A549 (cell line): ENCODE data around the gene TRIM41. TPM values are rescaled to one million over a fixed set of nuclear protein-coding genes. Genes with fewer than 3 reads are reported as not detected.

Experiments used
- ATAC-seq, 2 experiments: fragments of 200-7000 bp in 1 of 2; fragments of >200 bp in 1 of 2; cut with Nextera tagmentation in 1 of 2; cut with Tn5 transposase in 1 of 2; 3 replicates each; pipeline versions ENCODE4 v1.8.0 to v1.9.1; 2018 to 2020; ENCODE audit warnings: mild to moderate bottlenecking in 1 of 2, moderate library complexity in 1 of 2
- CTCF ChIA-PET: fragments of 300-600 bp; sonication (Branson Sonifier 250); formaldehyde crosslinking; extraction: SDS; loops from one replicate; lab custom pipeline; 2021; ENCODE audit warnings: antibody characterized with exemption, inconsistent platforms; lab: Yijun Ruan, JAX
- POLR2A ChIA-PET: fragments of 350-600 bp; formaldehyde crosslinking; extraction: SDS; loops from one replicate; lab custom pipeline; 2021; ENCODE audit warnings: antibody characterized with exemption, inconsistent platforms; lab: Yijun Ruan, JAX
- DNase-seq, 2 experiments: peaks; one replicate each; pipeline versions ENCODE4 v3.0.0 to v3.0.0-alpha.2; 2011 to 2016; ENCODE audit warnings: low read depth in 1 of 2, low spot score in 1 of 2
- FAIRE-seq: peaks from 2 replicates; lab custom pipeline; 2011; peaks lifted over from hg19 to GRCh38; lab: Jason Lieb, UNC
- H3K27ac ChIP-seq, 2 experiments: fragments of >200 bp; sonication (Bioruptor Twin); formaldehyde crosslinking; 3 replicates each; pipeline ENCODE4 v1.5.1; 2016 to 2017
- H3K4me1 ChIP-seq: fragments of >200 bp; sonication (Bioruptor Twin); formaldehyde crosslinking; 3 replicates; pipeline ENCODE4 v1.6.1; 2016
- H3K4me2 ChIP-seq: fragments of >200 bp; sonication (Bioruptor Twin); formaldehyde crosslinking; 3 replicates; pipeline ENCODE4 v1.6.1; 2016
- H3K4me3 ChIP-seq: fragments of >200 bp; sonication (Bioruptor Twin); formaldehyde crosslinking; 3 replicates; pipeline ENCODE4 v1.5.1; 2016
- H3K9me3 ChIP-seq: fragments of >200 bp; sonication (Bioruptor Twin); formaldehyde crosslinking; 3 replicates; pipeline ENCODE4 v1.6.1; 2016
- BHLHE40 ChIP-seq: IDR thresholded peaks from 2 replicates; pipeline ENCODE4 v1.6.1; 2012; ENCODE audit warnings: low read depth, low read length, inconsistent platforms
- CBX2 ChIP-seq: fragments of 200-600 bp; sonication (generic); IDR thresholded peaks from 2 replicates; pipeline ENCODE4 v1.6.1; 2016; ENCODE audit warnings: low read depth, mild to moderate bottlenecking, borderline replicate concordance
- CHD4 ChIP-seq: fragments of 200-600 bp; sonication (generic); IDR thresholded peaks from 2 replicates; pipeline ENCODE4 v1.6.1; 2016; ENCODE audit warnings: antibody characterized with exemption, mild to moderate bottlenecking, borderline replicate concordance
- E2F6 ChIP-seq: IDR thresholded peaks from 2 replicates; pipeline ENCODE4 v1.6.1; 2012; ENCODE audit warnings: low read depth, borderline replicate concordance
- EHMT2 ChIP-seq: fragments of 200-600 bp; sonication (generic); IDR thresholded peaks from 2 replicates; pipeline ENCODE4 v1.6.1; 2016; ENCODE audit warnings: antibody characterized with exemption, low read depth, mild to moderate bottlenecking, moderate library complexity
- EP300 ChIP-seq, 2 experiments: fragments of >200 bp; sonication (Bioruptor Twin); formaldehyde crosslinking; IDR thresholded peaks; 2 replicates in 1 of 2; 3 replicates in 1 of 2; pipeline ENCODE4 v1.6.1; 2016 to 2017
- ESRRA ChIP-seq: fragments of 150-350 bp; IDR thresholded peaks from 2 replicates; pipeline ENCODE4 v1.6.1; 2014; ENCODE audit warnings: mild to moderate bottlenecking, low read length, borderline replicate concordance
- FOSL2 ChIP-seq, 2 experiments: fragments of 450-650 bp in 1 of 2; fragments of >200 bp in 1 of 2; sonication (Bioruptor Twin) in 1 of 2; formaldehyde crosslinking; IDR thresholded peaks; 2 replicates each; pipeline versions ENCODE4 v1.5.0 to v1.6.1; 2016 to 2020; ENCODE audit warnings: mild to moderate bottlenecking in 1 of 2, moderate library complexity in 1 of 2
- GATA3 ChIP-seq: IDR thresholded peaks from 2 replicates; pipeline ENCODE4 v1.6.1; 2012; ENCODE audit warnings: borderline replicate concordance
- HDAC2 ChIP-seq: fragments of 200-600 bp; sonication (generic); IDR thresholded peaks from 2 replicates; pipeline ENCODE4 v1.6.1; 2016
- HEYL ChIP-seq: fragments of 250-450 bp; sonication (Bioruptor Pico); IDR thresholded peaks from 2 replicates; pipeline ENCODE4 v1.8.0; 2021; ENCODE audit warnings: mild to moderate bottlenecking, moderate library complexity
- HOXB13 ChIP-seq: fragments of 250-450 bp; sonication (Bioruptor Pico); IDR thresholded peaks from 2 replicates; pipeline ENCODE4 v1.5.0; 2020; ENCODE audit warnings: low read depth, mild to moderate bottlenecking, moderate library complexity
- JUN ChIP-seq, 2 experiments: fragments of >200 bp; sonication (Bioruptor Twin); formaldehyde crosslinking; IDR thresholded peaks; 2 replicates in 1 of 2; 3 replicates in 1 of 2; pipeline ENCODE4 v1.6.1; 2016 to 2017
- JUNB ChIP-seq: fragments of >200 bp; sonication (Bioruptor Twin); formaldehyde crosslinking; IDR thresholded peaks from 2 replicates; pipeline ENCODE4 v1.6.1; 2016
- KDM1A ChIP-seq: fragments of 200-600 bp; sonication (generic); IDR thresholded peaks from 2 replicates; pipeline ENCODE4 v1.6.1; 2016; ENCODE audit warnings: low read depth, mild to moderate bottlenecking
- KDM5A ChIP-seq: fragments of 200-600 bp; sonication (generic); IDR thresholded peaks from 2 replicates; pipeline ENCODE4 v1.6.1; 2016; ENCODE audit warnings: antibody characterized with exemption, mild to moderate bottlenecking
- MAZ ChIP-seq: fragments of 150-350 bp; IDR thresholded peaks from 2 replicates; pipeline ENCODE4 v1.6.1; 2014; ENCODE audit warnings: antibody characterized with exemption, low read depth, low read length, borderline replicate concordance
- MYC ChIP-seq: IDR thresholded peaks from 2 replicates; pipeline ENCODE4 v1.6.1; 2012; ENCODE audit warnings: mild to moderate bottlenecking, inconsistent platforms, low read length, improper control_type of control experiment, borderline replicate concordance
- PBX3 ChIP-seq: IDR thresholded peaks from 2 replicates; pipeline ENCODE4 v1.6.1; 2012
- POLR2A ChIP-seq: IDR thresholded peaks from 2 replicates; pipeline ENCODE4 v1.6.1; 2012; ENCODE audit warnings: mild to moderate bottlenecking, low read length
- RAD21 ChIP-seq, 2 experiments: fragments of >200 bp in 1 of 2; sonication (Bioruptor Twin) in 1 of 2; formaldehyde crosslinking in 1 of 2; IDR thresholded peaks in 1 of 2; conservative IDR thresholded peaks in 1 of 2; 2 replicates in 1 of 2; 3 replicates in 1 of 2; pipeline ENCODE4 v1.6.1; 2012 to 2018; ENCODE audit warnings: inconsistent platforms in 1 of 2
- RCOR1 ChIP-seq: fragments of 150-350 bp; IDR thresholded peaks from 2 replicates; pipeline ENCODE4 v1.6.1; 2014; ENCODE audit warnings: antibody characterized with exemption, low read length, low read depth
- RFX5 ChIP-seq: fragments of 450-650 bp; IDR thresholded peaks from 2 replicates; pipeline ENCODE4 v1.7.1; 2014; ENCODE audit warnings: antibody characterized with exemption, mild to moderate bottlenecking, moderate library complexity
- SMC3 ChIP-seq: fragments of >200 bp; sonication (Bioruptor Twin); formaldehyde crosslinking; IDR thresholded peaks from 3 replicates; pipeline ENCODE4 v1.6.1; 2018; ENCODE audit warnings: inconsistent platforms
- ZNF302 ChIP-seq: fragments of 250-450 bp; sonication (Bioruptor Pico); IDR thresholded peaks from 2 replicates; pipeline ENCODE4 v1.9.0; 2021; ENCODE audit warnings: inconsistent platforms, mild to moderate bottlenecking, moderate library complexity
- ZSCAN20 ChIP-seq: fragments of 250-450 bp; sonication (Bioruptor Pico); IDR thresholded peaks from 2 replicates; pipeline ENCODE4 v1.8.0; 2022; ENCODE audit warnings: mild to moderate bottlenecking, moderate library complexity
- WGBS: methylation state at CpG from one replicate; pipeline ENCODE4 v1.1.6; 2017; ENCODE audit errors: missing lambda C conversion rate; 5-methylcytosine and 5-hydroxymethylcytosine counted together
- polyA plus RNA-seq, 4 experiments: library from polyadenylated mRNA; depleted of rRNA in 3 of 4; stranded (reverse); fragments of >200 nt; fragmentation: RNase III in 1 of 4; extraction: RNeasy Plus Mini Kit Qiagen cat#74134 plus additional on column Dnase treatment in 1 of 4; gene quantifications; 2 replicates in 3 of 4; 3 replicates in 1 of 4; pipeline ENCODE4 v1.2.3, GENCODE V29; 2011 to 2017

The TRIM41 gene
- polyA plus RNA-seq, 2 of the 4 experiments (the other 2 are of a cell fraction): 22.7 to 32.5 TPM

- TF ChIP-seq JUNB (no peak), HDAC2 (peak; percentile 29; the same call in 1 of the 2 replicates), CHD4 (0 out of 2 replicates have a peak, but pooled peaks have one; percentile 30), RAD21 (conservative IDR thresholded peaks at IDR 0.05 in 1 of 2, IDR thresholded peaks at IDR 0.05 in 1 of 2) (no peak)
- ChIA-PET POLR2A (interaction anchor here (0.7 kb wide), 1 partner anchor 27 kb away, joined by 3 read pairs; no protein-coding TSS in a partner anchor), CTCF (no interaction called here)
- Histone ChIP-seq H3K4me2 (peak overlapping the region; percentile 55), H3K4me1 (peaks cover 5% of the 10 kb centered on the region; the same call in 2 of the 3 replicates), H3K4me3 (peak overlapping the region; percentile 46), H3K27ac (peak overlapping the region; percentile 15 to 55; a peak in 4 of 6 replicates), H3K9me3 (no peaks in the 10 kb centered on the region)
- ATAC-seq (no peak), DNase-seq (no peak), FAIRE-seq (no peak)
- WGBS: 11% methylated on average over 10 of the region's 10 CpGs
These were observed 4.3 kb upstream of the TRIM41 start for GRCh38 chr5:181218795-181219124.

- TF ChIP-seq EP300 (IDR thresholded peaks at IDR 0.05) (no peak), RFX5 (no peak)
- DNase-seq (no peak), ATAC-seq (no peak), FAIRE-seq (no peak)
- Histone ChIP-seq H3K9me3 (no peaks in the 10 kb centered on the region), H3K4me1 (peaks cover 9% of the 10 kb centered on the region), H3K4me3 (no peak overlapping the region; the same call in 2 of the 3 replicates), H3K27ac (no peak overlapping the region), H3K4me2 (peak overlapping the region; percentile 55; the same call in 1 of the 3 replicates)
- ChIA-PET CTCF (interaction anchor here (0.7 to 1.5 kb wide), 5 partner anchors 26 to 36 kb away, joined by 3 to 5 read pairs (median 4); no protein-coding TSS in a partner anchor), POLR2A (no interaction called here)
- WGBS: 95% methylated on average over 49 of the region's 49 CpGs
These were observed 3.6 kb upstream of the TRIM41 start for GRCh38 chr5:181219262-181220177.

GRCh38 chr5:181220178-181220515 lies 2.9 kb upstream of the TRIM41 start:
- no peak for ATAC-seq
- DNase-seq: no peak
- Histone ChIP-seq H3K4me1 (peaks cover 15% of the 10 kb centered on the region), H3K4me2 (no peak overlapping the region), H3K27ac (no peak overlapping the region), H3K9me3 (no peaks in the 10 kb centered on the region), H3K4me3 (no peak overlapping the region)
- no peak for FAIRE-seq
- 94% methylated on average over 10 of the region's 10 CpGs for WGBS
- ChIA-PET POLR2A (no interaction called here), CTCF (interaction anchor here (0.7 to 1.5 kb wide), 5 partner anchors 26 to 36 kb away, joined by 3 to 5 read pairs (median 4); no protein-coding TSS in a partner anchor)
- TF ChIP-seq E2F6 (no peak), BHLHE40 (no peak), SMC3 (no peak), GATA3 (no peak)

- no peak for ATAC-seq
- H3K9me3 ChIP-seq: no peaks in the 10 kb centered on the region
- CTCF ChIA-PET: interaction anchor here (1.1 to 1.5 kb wide), 6 partner anchors 8 to 53 kb away, joined by 3 to 5 read pairs (median 4); no protein-coding TSS in a partner anchor
- TF ChIP-seq FOSL2 (IDR thresholded peaks at IDR 0.05) (no peak), FOSL2 (CRISPR knock-in tag; IDR thresholded peaks at IDR 0.05) (no peak), POLR2A (no peak), HOXB13 (no peak), HEYL (CRISPR knock-in tag) (no peak), KDM1A (no peak), MYC (no peak), ZSCAN20 (CRISPR knock-in tag) (no peak), EP300 (IDR thresholded peaks at IDR 0.05) (no peak), ESRRA (no peak), RCOR1 (no peak), ZNF302 (CRISPR knock-in tag) (no peak), PBX3 (no peak), RFX5 (no peak), HDAC2 (no peak), EHMT2 (no peak), JUN (IDR thresholded peaks at IDR 0.05) (no peak), CBX2 (no peak), MAZ (no peak), KDM5A (no peak)
- TF ChIP-seq, all 56 proteins: peak for 0
- Histone ChIP-seq H3K4me1 (peaks cover 16% of the 10 kb centered on the region), H3K27ac (peak overlapping the region; percentile 19 to 95; a peak in 4 of 6 replicates), H3K4me3 (peak overlapping the region; percentile 90), H3K4me2 (peak overlapping the region; percentile 85)
- DNase-seq: no peak
- POLR2A ChIA-PET: interaction anchor here (1.5 to 2.6 kb wide), 6 partner anchors 14 to 37 kb away, joined by 5 to 48 read pairs (median 16); partner anchors contain the start of gene RACK1
- no peak for FAIRE-seq
- WGBS: 59% methylated on average over 27 of the region's 27 CpGs
These were observed 1.8 kb upstream of the TRIM41 start for GRCh38 chr5:181221105-181221791.
